ENCODE results near the gene NAA11. TPM values are rescaled to one million over a fixed set of nuclear protein-coding genes. Genes with fewer than 3 reads are reported as not detected.

The NAA11 gene
- total RNA-seq, 2 experiments from 2014 or later, result not detected

DNA sequence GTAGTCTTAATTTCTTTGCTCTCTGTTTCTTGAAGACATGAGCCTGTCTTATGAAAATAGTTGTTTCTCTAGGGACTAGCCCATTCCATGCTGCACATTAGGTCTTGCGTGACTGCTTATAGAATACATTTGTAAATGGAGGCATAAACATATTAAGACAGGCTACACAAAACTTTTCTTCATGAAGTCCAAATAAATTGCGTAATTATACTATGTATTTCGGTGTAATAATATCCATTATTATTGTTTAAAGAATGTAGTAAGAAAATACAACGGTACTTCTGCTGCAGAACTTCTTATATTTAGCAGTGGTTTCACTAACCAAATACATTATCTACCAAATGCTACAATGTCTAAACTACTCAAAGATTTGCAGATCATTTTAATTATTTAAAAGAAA lies 8.5 kb upstream of the NAA11 start:
- no peaks in the 10 kb centered on the region for H3K36me3 ChIP-seq (ENCODE audit: insufficient read depth, low read length)
- ChIA-PET CTCF (ENCODE audit: unreplicated experiment) (no interaction called here), POLR2A (interaction anchor here (0.6 kb wide), 1 partner anchor 21 kb away, joined by 4 read pairs; no protein-coding TSS in a partner anchor)
- no TSS peak for BruUV-seq (replicated peaks)
- no peaks in the 10 kb centered on the region for H3K9me2 ChIP-seq (ENCODE audit: insufficient read depth, low read length)
- H2AFZ ChIP-seq (ENCODE audit: low read length), result no peak overlapping the region
- no peaks in the 10 kb centered on the region for H4K20me1 ChIP-seq (ENCODE audit: insufficient read depth, low read length)
- H3K9me3 ChIP-seq (ENCODE audit: low read length), result no peaks in the 10 kb centered on the region
- H3K4me2 ChIP-seq (ENCODE audit: low read length), result no peak overlapping the region
- intact Hi-C loops (cut with micrococcal nuclease; ENCODE audit: unreplicated experiment), result no loop called here
- no peak overlapping the region for H3K27ac ChIP-seq (ENCODE audit: low read depth, low read length, poor library complexity, severe bottlenecking)
- H3K4me3 ChIP-seq (ENCODE audit: low read depth, low read length, poor library complexity, severe bottlenecking), result no peak overlapping the region
- no peak for DNase-seq (ENCODE audit: low spot score)
- TF ChIP-seq, protein P1, sequence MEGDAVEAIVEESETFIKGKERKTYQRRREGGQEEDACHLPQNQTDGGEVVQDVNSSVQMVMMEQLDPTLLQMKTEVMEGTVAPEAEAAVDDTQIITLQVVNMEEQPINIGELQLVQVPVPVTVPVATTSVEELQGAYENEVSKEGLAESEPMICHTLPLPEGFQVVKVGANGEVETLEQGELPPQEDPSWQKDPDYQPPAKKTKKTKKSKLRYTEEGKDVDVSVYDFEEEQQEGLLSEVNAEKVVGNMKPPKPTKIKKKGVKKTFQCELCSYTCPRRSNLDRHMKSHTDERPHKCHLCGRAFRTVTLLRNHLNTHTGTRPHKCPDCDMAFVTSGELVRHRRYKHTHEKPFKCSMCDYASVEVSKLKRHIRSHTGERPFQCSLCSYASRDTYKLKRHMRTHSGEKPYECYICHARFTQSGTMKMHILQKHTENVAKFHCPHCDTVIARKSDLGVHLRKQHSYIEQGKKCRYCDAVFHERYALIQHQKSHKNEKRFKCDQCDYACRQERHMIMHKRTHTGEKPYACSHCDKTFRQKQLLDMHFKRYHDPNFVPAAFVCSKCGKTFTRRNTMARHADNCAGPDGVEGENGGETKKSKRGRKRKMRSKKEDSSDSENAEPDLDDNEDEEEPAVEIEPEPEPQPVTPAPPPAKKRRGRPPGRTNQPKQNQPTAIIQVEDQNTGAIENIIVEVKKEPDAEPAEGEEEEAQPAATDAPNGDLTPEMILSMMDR (conservative IDR thresholded peaks at IDR 0.05; ENCODE audit: low read length), result no peak
- no peak for TF ChIP-seq EZH2phosphoT487 (IDR thresholded peaks at IDR 0.05; ENCODE audit: borderline replicate concordance, low read depth, low read length)
- no peaks in the 10 kb centered on the region for H3K4me1 ChIP-seq (ENCODE audit: insufficient read depth, low read length, poor library complexity, severe bottlenecking)
- no peaks in the 10 kb centered on the region for H3K79me2 ChIP-seq (ENCODE audit: insufficient read depth, low read depth, low read length)

DNA sequence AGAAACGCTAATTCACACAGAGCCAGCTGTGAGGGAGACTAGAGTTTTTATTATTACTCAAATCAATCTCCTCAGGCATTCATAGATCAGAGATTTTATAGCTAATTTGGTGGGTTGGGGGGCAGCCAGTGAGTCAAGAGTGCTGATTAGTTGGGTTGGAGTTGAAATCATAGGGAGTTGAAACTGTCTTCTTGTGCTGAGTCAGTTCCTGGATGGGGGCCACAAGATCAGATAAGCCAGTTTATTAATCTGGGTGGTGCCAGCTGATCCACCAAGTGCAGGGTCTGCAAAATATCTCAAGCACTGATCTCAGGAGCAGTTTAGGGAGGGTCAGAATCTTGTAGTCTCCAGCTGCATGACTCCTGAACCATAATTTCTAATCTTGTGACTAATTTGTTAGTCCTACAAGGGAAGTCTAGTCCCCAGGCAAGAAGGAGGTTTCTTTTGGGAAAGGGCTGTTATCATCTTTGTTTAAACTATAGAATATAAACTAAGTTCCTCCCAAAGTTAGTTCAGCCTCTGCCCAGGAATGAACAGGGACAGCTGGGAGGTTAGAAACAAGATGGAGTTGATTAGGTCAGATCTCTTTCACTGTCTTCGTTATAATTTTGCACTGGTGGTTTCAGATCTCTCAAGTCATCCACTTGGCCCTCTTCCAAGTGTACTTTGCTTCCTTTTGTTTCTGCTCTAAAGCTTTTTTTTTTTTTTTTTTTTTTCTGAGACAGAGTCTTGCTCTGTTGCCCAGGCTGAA lies 5.4 kb upstream of the NAA11 start:
- H3K9me3 ChIP-seq (ENCODE audit: low read length), result no peaks in the 10 kb centered on the region
- CTCF ChIA-PET (ENCODE audit: unreplicated experiment), result no interaction called here
- H4K20me1 ChIP-seq (ENCODE audit: insufficient read depth, low read length), result no peaks in the 10 kb centered on the region
- no peak overlapping the region for H3K4me2 ChIP-seq (ENCODE audit: low read length)
- H3K4me1 ChIP-seq (ENCODE audit: insufficient read depth, low read length, poor library complexity, severe bottlenecking), result no peaks in the 10 kb centered on the region
- H3K79me2 ChIP-seq (ENCODE audit: insufficient read depth, low read depth, low read length), result no peaks in the 10 kb centered on the region
- intact Hi-C loops (cut with micrococcal nuclease; ENCODE audit: unreplicated experiment), result no loop called here
- no peak overlapping the region for H3K27ac ChIP-seq (ENCODE audit: low read depth, low read length, poor library complexity, severe bottlenecking)
- no peaks in the 10 kb centered on the region for H3K36me3 ChIP-seq (ENCODE audit: insufficient read depth, low read length)
- DNase-seq (ENCODE audit: low spot score), result no peak
- TF ChIP-seq EZH2phosphoT487 (IDR thresholded peaks at IDR 0.05; ENCODE audit: borderline replicate concordance, low read depth, low read length), result no peak
- TF ChIP-seq, protein P1 (conservative IDR thresholded peaks at IDR 0.05; ENCODE audit: low read length), result no peak
- H2AFZ ChIP-seq (ENCODE audit: low read length), result no peak overlapping the region
- H3K4me3 ChIP-seq (ENCODE audit: low read depth, low read length, poor library complexity, severe bottlenecking), result no peak overlapping the region
- no peaks in the 10 kb centered on the region for H3K9me2 ChIP-seq (ENCODE audit: insufficient read depth, low read length)
- POLR2A ChIA-PET, result no interaction called here
- no TSS peak for BruUV-seq (replicated peaks)

DNA sequence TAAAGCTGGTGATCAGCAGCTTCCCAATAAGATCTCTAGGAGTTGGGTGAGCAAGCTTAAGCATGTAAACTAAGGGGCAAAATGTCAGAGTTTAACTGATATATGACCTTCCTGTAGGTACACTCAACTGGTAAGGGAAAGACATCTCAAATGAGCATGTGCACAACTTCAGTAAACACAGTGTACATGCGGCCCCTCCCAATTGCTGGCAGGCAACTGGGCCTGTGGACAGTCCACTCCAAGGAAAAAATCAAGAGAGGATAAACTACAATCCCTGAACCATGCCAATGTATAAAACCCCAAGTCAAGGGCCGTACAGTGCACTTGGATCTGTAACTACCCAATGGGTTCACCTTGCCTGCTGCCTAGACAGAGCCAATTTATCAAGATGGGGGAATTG lies 4.9 kb upstream of the NAA11 start:
- no peaks in the 10 kb centered on the region for H3K9me3 ChIP-seq (ENCODE audit: low read length)
- intact Hi-C loops (cut with micrococcal nuclease; ENCODE audit: unreplicated experiment), result no loop called here
- CTCF ChIA-PET (ENCODE audit: unreplicated experiment), result no interaction called here
- no peaks in the 10 kb centered on the region for H3K36me3 ChIP-seq (ENCODE audit: insufficient read depth, low read length)
- H3K79me2 ChIP-seq (ENCODE audit: insufficient read depth, low read depth, low read length), result no peaks in the 10 kb centered on the region
- H3K4me2 ChIP-seq (ENCODE audit: low read length), result no peak overlapping the region
- H4K20me1 ChIP-seq (ENCODE audit: insufficient read depth, low read length), result no peaks in the 10 kb centered on the region
- no peak for DNase-seq (ENCODE audit: low spot score)
- no peaks in the 10 kb centered on the region for H3K4me1 ChIP-seq (ENCODE audit: insufficient read depth, low read length, poor library complexity, severe bottlenecking)
- no peak overlapping the region for H3K27ac ChIP-seq (ENCODE audit: low read depth, low read length, poor library complexity, severe bottlenecking)
- no peak overlapping the region for H3K4me3 ChIP-seq (ENCODE audit: low read depth, low read length, poor library complexity, severe bottlenecking)
- BruUV-seq (replicated peaks), result no TSS peak
- H3K9me2 ChIP-seq (ENCODE audit: insufficient read depth, low read length), result no peaks in the 10 kb centered on the region
- no peak for TF ChIP-seq EZH2phosphoT487 (IDR thresholded peaks at IDR 0.05; ENCODE audit: borderline replicate concordance, low read depth, low read length)
- TF ChIP-seq, protein P1 (conservative IDR thresholded peaks at IDR 0.05; ENCODE audit: low read length), result no peak
- POLR2A ChIA-PET, result no interaction called here
- H2AFZ ChIP-seq (ENCODE audit: low read length), result no peak overlapping the region
